B cell (primary cell): ENCODE results near the gene PIK3C3. TPM values are rescaled to one million over a fixed set of nuclear protein-coding genes. Genes with fewer than 3 reads are reported as not detected.

Source experiments
- ATAC-seq: fragments of 200-7000 bp; cut with Tn5 transposase; one replicate; pipeline ENCODE4 v1.10.0; 2021; ENCODE audit warnings: low read depth, mild to moderate bottlenecking, moderate number of reproducible peaks, moderate library complexity
- CTCF ChIA-PET: fragments of 350-600 bp; sonication (Branson Sonifier 250); formaldehyde crosslinking; loops from one replicate; lab custom pipeline; 2021; ENCODE audit warnings: antibody characterized with exemption, inconsistent platforms; lab: Charles Lee
- POLR2A ChIA-PET: fragments of 350-600 bp; sonication (Branson Sonifier 250); formaldehyde crosslinking; loops from one replicate; lab custom pipeline; 2021; ENCODE audit warnings: antibody characterized with exemption; lab: Charles Lee
- DNase-seq: peaks from one replicate; pipeline ENCODE4 v3.0.0; 2013
- H2AFZ ChIP-seq: 2 replicates; pipeline ENCODE4 v1.6.1; 2012; ENCODE audit warnings: mild to moderate bottlenecking, low read depth, low read length; ENCODE audit not compliant: insufficient read depth, poor library complexity, severe bottlenecking
- H3K27ac ChIP-seq, 2 donors: 1 replicate in 1 of 2; 2 replicates in 1 of 2; pipeline ENCODE4 v1.5.1; 2012 to 2013; ENCODE audit warnings: low read length in 2 of 2, mild to moderate bottlenecking in 2 of 2, moderate library complexity in 1 of 2
- H3K27me3 ChIP-seq, 4 experiments: fragments of 200-600 bp in 1 of 4; sonication (generic) in 1 of 4; replicated peaks in 1 of 4; 1 replicate in 2 of 4; 2 replicates in 2 of 4; pipeline versions ENCODE4 v1.6.1 to v1.7.0; 2013 to 2016; ENCODE audit warnings: low read length in 3 of 4, mild to moderate bottlenecking in 2 of 4, mixed read lengths in 1 of 4, moderate library complexity in 1 of 4; ENCODE audit not compliant: insufficient read depth in 4 of 4, control insufficient read depth in 3 of 4; ENCODE audit errors: control extremely low read depth in 1 of 4
- H3K36me3 ChIP-seq, 2 experiments: replicated peaks in 1 of 2; 1 replicate in 1 of 2; 2 replicates in 1 of 2; pipeline versions ENCODE4 v1.6.1 to v1.7.1; 2013; ENCODE audit warnings: low read length in 1 of 2; ENCODE audit not compliant: insufficient read depth in 2 of 2, control insufficient read depth in 1 of 2; ENCODE audit errors: control extremely low read depth in 1 of 2, extremely low read depth in 1 of 2
- H3K4me1 ChIP-seq, 2 donors: fragments of 200-600 bp in 1 of 2; sonication (generic) in 1 of 2; 1 replicate in 1 of 2; 2 replicates in 1 of 2; pipeline versions ENCODE4 v1.5.1 to v1.6.1; 2013 to 2017; ENCODE audit warnings: low read length in 2 of 2; ENCODE audit not compliant: control insufficient read depth in 2 of 2, insufficient read depth in 2 of 2
- H3K4me2 ChIP-seq: replicated peaks from 2 replicates; pipeline ENCODE3; 2012; ENCODE audit warnings: mild to moderate bottlenecking, low read depth, low read length; ENCODE audit not compliant: poor library complexity, severe bottlenecking
- H3K4me3 ChIP-seq, 5 experiments: fragments of 200-600 bp in 1 of 5; sonication (generic) in 1 of 5; 1 replicate in 3 of 5; 2 replicates in 2 of 5; pipeline versions ENCODE4 v1.5.1 to v1.7.0; 2011 to 2016; ENCODE audit warnings: low read length in 4 of 5, mild to moderate bottlenecking in 4 of 5, low read depth in 2 of 5, control low read depth in 1 of 5, moderate library complexity in 1 of 5; ENCODE audit not compliant: insufficient read depth in 1 of 5; ENCODE audit errors: control extremely low read depth in 1 of 5, extremely low read depth in 1 of 5
- H3K79me2 ChIP-seq: fragments of 200-600 bp; sonication (generic); one replicate; pipeline ENCODE4 v1.6.0; 2016; ENCODE audit warnings: low read length; ENCODE audit not compliant: control insufficient read depth, insufficient read depth
- H3K9ac ChIP-seq: fragments of 200-600 bp; sonication (generic); 2 replicates; pipeline ENCODE4 v1.6.1; 2017; ENCODE audit warnings: mild to moderate bottlenecking, low read length, moderate library complexity
- H3K9me3 ChIP-seq, 3 donors: one replicate each; pipeline versions ENCODE4 v1.6.1 to v1.7.1; 2013; ENCODE audit warnings: low read length in 2 of 3; ENCODE audit not compliant: control insufficient read depth in 2 of 3, insufficient read depth in 1 of 3; ENCODE audit errors: control extremely low read depth in 1 of 3
- H4K20me1 ChIP-seq: 2 replicates; pipeline ENCODE4 v1.6.0; 2012; ENCODE audit warnings: mild to moderate bottlenecking, low read length; ENCODE audit not compliant: insufficient read depth, control insufficient read depth, poor library complexity, severe bottlenecking
- H3K27ac Mint-ChIP-seq: one replicate; pipeline ENCODE4 v1.8.0; 2021; ENCODE audit warnings: mixed read lengths
- H3K27me3 Mint-ChIP-seq: one replicate; pipeline ENCODE4 v1.8.0; 2021; ENCODE audit warnings: mixed read lengths
- H3K4me1 Mint-ChIP-seq: one replicate; pipeline ENCODE4 v1.8.0; 2021; ENCODE audit warnings: mixed read lengths
- H3K4me3 Mint-ChIP-seq: one replicate; pipeline ENCODE4 v1.8.0; 2021; ENCODE audit warnings: mixed read lengths
- H3K9me3 Mint-ChIP-seq: one replicate; pipeline ENCODE4 v1.8.0; 2022; ENCODE audit warnings: mixed read lengths; ENCODE audit not compliant: insufficient read depth
- EZH2 ChIP-seq: IDR thresholded peaks from 2 replicates; pipeline ENCODE4 v1.6.1; 2012; ENCODE audit warnings: borderline replicate concordance, low read depth, mild to moderate bottlenecking, moderate library complexity, low read length; ENCODE audit not compliant: insufficient read depth, poor library complexity, severe bottlenecking
- WGBS: methylation state at CpG from one replicate; pipeline ENCODE4 v1.1.5; 2013; ENCODE audit warnings: missing lambda C conversion rate; ENCODE audit not compliant: insufficient coverage; 5-methylcytosine and 5-hydroxymethylcytosine counted together
- intact Hi-C: fragments of 100-400 bp; cut with micrococcal nuclease; formaldehyde crosslinking; loops from one replicate; pipeline ENCODE4 v1.10.0; 2022
- polyA plus RNA-seq: library from polyadenylated mRNA; depleted of rRNA; stranded (reverse); fragments of >200 nt; gene quantifications from 2 replicates; pipeline ENCODE4 v1.2.3, GENCODE V29; 2012
- total RNA-seq, 2 donors: library from RNA; stranded (reverse); fragments of 120-200 nt in 1 of 2; gene quantifications; 1 replicate in 1 of 2; 2 replicates in 1 of 2; pipeline versions ENCODE4 v1.2.3 to v1.2.4, GENCODE V29; 2013 to 2022
- TF ChIP-seq, protein P1 (sequence below): fragments of 200-600 bp; IDR thresholded peaks from one replicate; pipeline ENCODE4 v1.8.0; 2022; ENCODE audit warnings: antibody characterized with exemption, mild to moderate bottlenecking

PIK3C3 gene
- total and polyA plus RNA-seq, 2 donors (not counting 1 experiment from before 2014, with no cell fraction given), result 13.3 to 87.9 TPM

DNA sequence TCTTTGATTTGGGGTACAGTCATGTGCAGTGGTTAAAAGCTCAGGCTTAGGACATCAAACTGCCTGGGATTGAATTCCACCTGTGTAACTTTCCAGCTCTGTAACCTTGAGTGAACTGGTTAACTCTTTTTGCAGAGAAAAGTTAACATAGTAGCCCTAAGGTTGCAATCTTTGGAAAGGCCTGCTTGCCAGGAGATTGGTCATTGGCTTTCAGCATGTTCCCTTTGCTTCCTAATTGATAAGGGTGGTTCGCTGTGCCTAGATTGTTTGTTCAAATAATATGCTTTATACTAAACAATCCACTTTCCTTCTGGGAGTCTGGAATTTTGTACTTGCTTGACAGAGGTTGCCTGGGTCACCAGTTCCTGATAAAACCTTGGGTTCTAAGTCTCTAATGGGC lies 86.8 kb downstream of the PIK3C3 start:
- POLR2A ChIA-PET, result no interaction called here

GRCh38 chr18:42045346-42045745 lies 90.3 kb downstream of the PIK3C3 start:
- Mint-ChIP-seq H3K9me3 (no peaks in the 10 kb centered on the region), H3K27me3 (no peaks in the 10 kb centered on the region), H3K27ac (no peak overlapping the region), H3K4me1 (no peaks in the 10 kb centered on the region), H3K4me3 (no peak overlapping the region)
- Histone ChIP-seq H4K20me1 (no peaks in the 10 kb centered on the region), H3K27ac (no peak overlapping the region), H3K36me3 (peaks cover 10 to 34% of the 10 kb centered on the region in 2 experiments), H3K4me2 (no peak overlapping the region), H2AFZ (no peak overlapping the region), H3K27me3 (no peaks in the 10 kb centered on the region), H3K4me3 (no peak overlapping the region), H3K9ac (no peak overlapping the region), H3K4me1 (no peaks in the 10 kb centered on the region), H3K79me2 (no peaks in the 10 kb centered on the region), H3K9me3 (no peaks in the 10 kb centered on the region)
- ATAC-seq, result no peak
- ChIA-PET POLR2A (no interaction called here), CTCF (interaction anchor here (1.6 kb wide), 1 partner anchor 9 kb away, joined by 11 read pairs; no protein-coding TSS in a partner anchor)
- intact Hi-C loops, result no loop called here
- no CpG with 5 or more reads among the region's 1 CpG for WGBS
- TF ChIP-seq, protein P1, sequence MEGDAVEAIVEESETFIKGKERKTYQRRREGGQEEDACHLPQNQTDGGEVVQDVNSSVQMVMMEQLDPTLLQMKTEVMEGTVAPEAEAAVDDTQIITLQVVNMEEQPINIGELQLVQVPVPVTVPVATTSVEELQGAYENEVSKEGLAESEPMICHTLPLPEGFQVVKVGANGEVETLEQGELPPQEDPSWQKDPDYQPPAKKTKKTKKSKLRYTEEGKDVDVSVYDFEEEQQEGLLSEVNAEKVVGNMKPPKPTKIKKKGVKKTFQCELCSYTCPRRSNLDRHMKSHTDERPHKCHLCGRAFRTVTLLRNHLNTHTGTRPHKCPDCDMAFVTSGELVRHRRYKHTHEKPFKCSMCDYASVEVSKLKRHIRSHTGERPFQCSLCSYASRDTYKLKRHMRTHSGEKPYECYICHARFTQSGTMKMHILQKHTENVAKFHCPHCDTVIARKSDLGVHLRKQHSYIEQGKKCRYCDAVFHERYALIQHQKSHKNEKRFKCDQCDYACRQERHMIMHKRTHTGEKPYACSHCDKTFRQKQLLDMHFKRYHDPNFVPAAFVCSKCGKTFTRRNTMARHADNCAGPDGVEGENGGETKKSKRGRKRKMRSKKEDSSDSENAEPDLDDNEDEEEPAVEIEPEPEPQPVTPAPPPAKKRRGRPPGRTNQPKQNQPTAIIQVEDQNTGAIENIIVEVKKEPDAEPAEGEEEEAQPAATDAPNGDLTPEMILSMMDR, result no peak
- TF ChIP-seq EZH2, result no peak
- DNase-seq, result no peak

More for the DNA sequence above, 86.8 kb downstream of the PIK3C3 start:
- Mint-ChIP-seq H3K27ac (no peak overlapping the region), H3K9me3 (no peaks in the 10 kb centered on the region), H3K4me3 (no peak overlapping the region), H3K27me3 (no peaks in the 10 kb centered on the region), H3K4me1 (no peaks in the 10 kb centered on the region)
- WGBS, result no CpG with 5 or more reads among the region's 1 CpG
- Histone ChIP-seq H3K27ac (no peak overlapping the region), H3K9ac (no peak overlapping the region), H3K9me3 (no peaks in the 10 kb centered on the region), H3K27me3 (no peaks in the 10 kb centered on the region), H3K4me1 (no peaks in the 10 kb centered on the region), H2AFZ (no peak overlapping the region), H3K4me2 (no peak overlapping the region), H3K4me3 (no peak overlapping the region), H3K79me2 (no peaks in the 10 kb centered on the region), H4K20me1 (no peaks in the 10 kb centered on the region), H3K36me3 (peaks cover 14 to 46% of the 10 kb centered on the region in 2 experiments)
- no peak for TF ChIP-seq EZH2
- TF ChIP-seq, protein P1, result no peak
- CTCF ChIA-PET, result interaction anchor here (1.0 kb wide), 1 partner anchor 11 kb away, joined by 3 read pairs; no protein-coding TSS in a partner anchor
- intact Hi-C loops, result no loop called here
- ATAC-seq (no peak), DNase-seq (no peak)
